Kidney glomerular epithelial cell (primary cell): ENCODE measurements around the gene DYNC1I1.

Experiments used
- DNase-seq: peaks from one replicate; lab custom pipeline; 2025; lab: John Stamatoyannopoulos, UW

DYNC1I1 gene

DNA sequence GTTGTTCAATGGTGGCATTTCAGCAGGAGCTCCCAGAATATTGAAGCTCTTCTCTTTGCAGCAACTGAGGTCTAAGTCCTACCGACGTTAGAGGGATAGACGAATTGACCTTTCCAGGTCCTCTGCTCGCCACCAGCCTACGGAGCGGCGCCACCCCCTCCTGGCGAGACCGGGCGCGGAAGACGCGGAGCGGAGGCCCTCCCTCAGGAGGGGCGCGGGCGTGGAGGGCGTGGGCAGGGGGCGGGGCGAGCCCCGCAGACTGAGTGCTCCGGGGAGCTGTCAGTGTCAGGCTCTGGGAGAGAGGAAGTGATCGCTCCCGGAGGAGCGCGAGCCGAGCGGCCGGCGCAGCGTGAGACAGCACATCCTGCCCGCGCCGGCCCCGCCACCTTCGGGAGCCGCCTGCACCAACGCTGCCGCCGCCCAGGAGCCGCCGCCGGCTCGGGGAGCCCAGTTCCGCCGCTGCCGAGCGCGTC, at the start of gene DYNC1I1:
TSS of gene DYNC1I1 (plus strand) at position 257 of the 473 bp plus-strand sequence. CDS start 32,176 bp downstream, outside the sequence.
- peak; percentile 48 for DNase-seq

GRCh38 chr7:95723583-95724180, 48.7 kb upstream of the DYNC1I1 start:
- DNase-seq: peak; percentile 63

GRCh38 chr7:95725205-95725604, 47.1 kb upstream of the DYNC1I1 start:
- no peak for DNase-seq

GRCh38 chr7:95730493-95731280, 41.7 kb upstream of the DYNC1I1 start:
- no peak for DNase-seq

- DNase-seq: no peak
These were observed 35.7 kb upstream of the DYNC1I1 start for GRCh38 chr7:95736635-95737034.

- no peak for DNase-seq
These were observed 34.4 kb upstream of the DYNC1I1 start for GRCh38 chr7:95737828-95738505.

DNA sequence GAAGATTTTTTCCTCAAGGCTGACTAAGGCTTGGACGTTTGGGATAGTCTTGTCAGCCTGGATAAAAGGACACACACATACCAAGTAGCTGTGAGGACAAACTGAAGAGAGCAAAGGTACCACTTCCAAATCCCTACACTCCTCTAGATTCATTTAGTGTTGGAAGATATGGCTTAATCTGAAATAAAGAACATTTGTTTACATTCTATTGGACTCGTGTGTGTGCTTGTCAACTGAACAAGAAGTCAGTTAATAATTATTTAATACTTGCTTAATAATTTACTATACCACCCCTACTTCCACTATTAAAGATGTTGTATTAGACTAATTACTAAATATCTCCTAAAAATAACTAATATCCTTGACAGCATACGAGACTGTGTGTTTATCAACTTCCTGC, 23.3 kb upstream of the DYNC1I1 start:
- DNase-seq: no peak

DNA sequence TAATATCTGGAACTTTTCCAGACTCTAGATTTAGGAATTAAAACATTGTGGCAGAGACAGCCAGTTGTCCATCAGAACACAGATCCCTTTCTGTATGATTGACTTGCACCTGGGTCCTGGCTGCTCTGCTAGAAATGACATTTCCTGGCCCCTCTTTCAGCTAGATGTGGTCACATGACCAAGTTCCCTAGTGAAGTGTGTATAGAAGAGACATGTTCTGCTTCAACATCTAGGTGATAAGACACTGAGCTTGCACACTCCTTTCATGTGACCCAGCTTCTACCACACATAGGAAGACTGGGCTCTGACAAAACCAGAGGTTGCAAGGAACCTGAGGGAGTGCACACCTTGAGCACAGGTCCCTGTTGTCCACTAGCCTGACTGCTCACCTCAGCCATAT, 22.8 kb upstream of the DYNC1I1 start:
- DNase-seq: no peak

DNA sequence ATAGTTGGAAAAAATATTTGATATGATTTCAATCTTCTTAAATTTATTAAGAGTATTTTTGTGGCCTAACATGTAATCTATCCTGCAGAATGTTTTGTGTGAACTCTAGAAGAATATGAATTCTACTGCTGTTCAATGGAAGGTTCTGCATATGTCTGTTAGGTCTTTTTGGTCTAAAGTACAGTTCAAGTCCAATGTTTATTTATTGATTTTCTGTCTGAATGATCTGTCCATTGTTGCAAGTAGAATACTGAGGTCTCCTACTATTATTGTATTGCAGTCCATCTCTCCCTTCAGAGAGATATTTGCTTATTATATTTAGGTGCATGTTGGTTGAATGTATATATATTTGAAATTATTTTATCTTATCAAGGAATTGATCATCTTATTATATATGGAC, 18.9 kb upstream of the DYNC1I1 start:
- no peak for DNase-seq

- no peak for DNase-seq
These were observed 16.9 kb upstream of the DYNC1I1 start for GRCh38 chr7:95755277-95755934.

DNA sequence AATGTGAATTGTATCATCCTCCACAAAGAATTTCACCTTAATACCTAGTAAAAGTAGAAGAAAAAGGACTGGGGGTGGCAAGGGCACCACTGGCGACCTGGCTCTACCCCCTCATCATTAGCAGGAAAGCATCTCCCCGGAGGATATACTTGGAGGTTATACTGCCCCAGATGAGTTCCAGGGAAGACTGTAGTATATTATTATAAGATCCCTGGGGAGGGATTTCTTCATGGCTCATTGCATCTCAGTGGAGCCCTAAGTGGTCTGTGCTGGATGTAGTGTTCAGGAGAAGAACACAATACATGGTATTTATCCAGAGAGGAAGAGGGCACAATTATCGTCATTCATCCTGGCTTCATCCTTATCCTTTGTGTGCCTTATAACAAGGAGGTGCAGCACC, 14.2 kb upstream of the DYNC1I1 start:
- DNase-seq: no peak

- no peak for DNase-seq
These were observed 6.3 kb upstream of the DYNC1I1 start for GRCh38 chr7:95766086-95766485.

DNA sequence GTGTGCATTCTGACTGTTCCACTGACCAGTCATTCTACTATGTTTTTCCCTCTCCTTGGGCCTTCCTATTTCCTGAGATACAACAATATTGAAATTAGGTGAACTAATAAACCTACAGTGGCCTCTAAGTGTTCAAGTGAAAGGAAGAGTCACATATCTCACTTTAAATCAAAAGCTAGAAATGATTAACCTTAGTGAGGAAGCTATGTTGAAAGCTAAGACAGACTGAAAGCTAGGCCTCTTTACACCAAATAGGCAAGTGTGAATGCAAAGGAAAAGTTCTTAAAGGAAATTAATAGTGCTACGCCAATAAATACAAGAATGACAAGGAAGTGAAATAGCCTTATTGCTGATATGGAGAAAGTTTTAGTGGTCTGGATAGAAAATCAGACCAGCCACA, 5.7 kb upstream of the DYNC1I1 start:
- no peak for DNase-seq

DNA sequence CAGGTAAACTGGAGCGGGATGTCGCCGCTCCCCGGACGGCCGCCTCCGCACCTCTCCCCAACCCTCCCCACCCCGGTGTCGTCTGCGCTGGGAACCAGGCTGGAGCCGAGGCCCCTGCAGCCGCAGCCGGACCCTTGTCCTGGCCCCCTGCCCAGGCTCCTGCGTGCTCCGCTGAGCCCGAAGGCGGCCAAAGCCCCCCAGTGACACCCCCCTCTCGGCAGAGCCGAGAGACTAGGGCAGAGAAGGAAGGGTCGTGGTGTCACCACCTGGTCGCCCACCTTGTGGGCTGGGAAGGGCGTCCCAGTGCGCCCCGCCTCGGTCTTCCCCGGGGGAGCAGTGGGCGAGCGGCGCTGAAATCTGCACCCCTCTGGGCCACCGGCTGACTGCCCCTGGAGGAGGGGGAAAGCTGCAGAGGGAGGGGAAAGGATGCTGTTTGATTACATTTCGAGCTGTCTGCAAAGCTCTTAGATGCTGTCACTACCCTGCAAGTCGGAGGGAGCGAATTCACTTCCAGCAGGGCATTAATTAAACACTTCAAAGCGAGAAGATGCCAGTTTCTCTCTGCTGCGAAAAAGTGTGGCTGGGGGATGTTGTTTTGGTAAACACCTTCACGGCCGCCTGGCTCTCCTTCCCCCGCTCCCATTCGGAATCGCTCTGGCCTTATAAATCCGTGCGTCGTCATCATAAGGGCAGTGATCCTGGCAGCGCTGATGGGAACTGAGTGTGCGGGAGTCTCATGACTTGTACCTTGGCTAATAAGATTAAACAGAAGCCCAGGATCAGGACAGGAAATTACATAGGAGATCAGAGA, 622 bp downstream of the DYNC1I1 start:
- no peak for DNase-seq

DNA sequence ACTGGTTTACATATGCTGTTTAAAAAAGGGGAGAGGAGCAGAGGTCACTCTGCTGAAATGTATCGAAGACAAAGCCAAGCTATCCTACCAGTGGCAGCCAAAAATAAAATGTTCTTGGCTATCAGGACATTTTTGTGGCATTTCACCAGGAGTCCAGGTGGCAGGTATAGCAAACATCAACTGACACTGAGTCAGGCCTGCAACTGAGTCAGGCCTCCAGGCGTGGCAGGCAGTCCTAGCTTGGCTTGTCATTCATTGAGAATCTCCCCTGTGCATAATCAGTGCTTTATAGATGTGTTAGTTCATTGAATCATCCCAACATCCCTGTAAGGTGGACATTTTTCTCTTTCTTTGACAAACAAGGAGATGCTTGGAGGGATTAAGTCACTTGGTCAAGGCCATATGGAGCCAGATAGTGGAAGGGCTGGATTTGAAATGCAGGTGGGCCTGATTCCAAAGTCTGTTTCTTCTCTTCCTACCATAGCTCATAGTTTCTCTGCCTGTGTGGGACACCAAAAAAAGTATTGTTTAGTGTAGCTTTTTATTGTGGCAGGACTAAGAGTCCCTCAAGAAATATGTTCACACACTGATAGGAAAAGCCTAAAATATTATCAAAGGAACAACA, 4.3 kb downstream of the DYNC1I1 start:
- no peak for DNase-seq

DNA sequence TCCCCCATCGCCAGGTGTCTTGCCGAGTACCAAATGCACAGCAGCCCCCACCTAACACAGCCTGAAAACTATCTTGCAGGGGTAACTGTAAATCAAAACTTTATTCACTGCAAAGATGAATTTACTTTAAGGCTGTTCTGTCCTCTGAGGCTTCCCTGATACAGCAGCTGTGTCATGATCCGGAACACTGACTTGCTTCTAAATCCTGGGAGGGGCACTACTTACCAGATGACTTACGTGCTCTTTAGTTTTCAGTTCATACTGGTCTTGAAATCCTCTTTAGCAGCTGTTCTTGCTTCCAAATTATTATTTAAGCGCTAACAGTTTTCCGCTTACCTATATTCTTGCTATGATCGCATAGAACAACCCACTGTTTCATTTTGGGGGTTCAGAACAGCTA, 4.9 kb downstream of the DYNC1I1 start:
- no peak for DNase-seq

DNA sequence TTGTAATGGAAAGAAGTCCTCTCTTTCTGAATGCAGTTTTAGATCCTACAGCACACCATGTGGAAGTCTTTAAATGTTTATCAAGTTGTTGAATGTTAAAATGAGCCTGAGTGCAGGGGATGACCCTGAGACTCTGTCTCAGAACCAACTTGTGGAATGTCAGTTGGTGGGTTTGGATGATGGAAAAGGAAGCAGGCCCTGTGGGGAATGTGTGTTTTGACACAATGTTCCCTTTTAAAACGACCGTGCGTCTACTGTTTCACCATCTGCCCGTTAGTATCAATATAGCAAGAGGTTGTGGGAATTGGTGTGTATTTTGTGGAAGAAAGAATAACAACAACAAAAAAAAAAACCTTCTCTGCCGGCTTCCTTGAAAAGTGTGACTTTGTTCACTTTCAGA, 8.3 kb downstream of the DYNC1I1 start:
- DNase-seq: no peak

GRCh38 chr7:95781961-95782586, 9.7 kb downstream of the DYNC1I1 start:
- no peak for DNase-seq

DNA sequence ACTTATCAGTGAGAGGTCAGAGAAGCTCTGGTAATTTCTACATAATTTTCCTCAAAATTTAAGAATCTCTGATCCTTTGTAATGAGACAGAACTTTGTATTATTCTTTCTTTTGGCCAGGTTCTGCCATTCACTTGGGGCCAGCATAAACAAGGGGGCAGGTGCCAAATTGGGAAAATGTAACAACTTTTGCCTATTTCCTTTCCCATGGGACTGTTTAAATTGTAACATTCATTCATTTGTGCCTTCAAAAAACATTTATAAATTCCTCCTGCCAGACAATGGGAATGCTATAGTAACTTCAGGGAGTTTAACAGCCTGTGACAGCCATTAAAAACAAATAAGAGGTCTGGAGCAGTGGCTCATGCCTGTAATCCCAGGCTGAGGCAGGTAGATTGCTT, 12.4 kb downstream of the DYNC1I1 start:
- DNase-seq: no peak

GRCh38 chr7:95788258-95788657, 15.9 kb downstream of the DYNC1I1 start:
- no peak for DNase-seq

GRCh38 chr7:95788884-95789283, 16.5 kb downstream of the DYNC1I1 start:
- no peak for DNase-seq
